Activated CD4-positive, alpha-beta T cell treated with anti-CD3 and anti-CD28 coated beads, Interleukin-10, Interleukin-2, amounts not matched to agents 100 ng/mL and 50 ng/mL, durations not matched to agents 16 hours and 8 hours (primary cell): Measurements from ENCODE around the gene PPP4R3A.
A peak's percentile ranks its signal among the peaks of the same experiment; 100 is the strongest.
"Not testable (repeated sequence)": the region's sequence is repeated elsewhere in the genome, so short reads cannot be mapped to it uniquely, and the experiment has no call there.

Source experiments
- DNase-seq: peaks from one replicate; pipeline ENCODE4 v3.0.0-alpha.2; 2020

Gene PPP4R3A

GRCh38 chr14:91510171-91511042 is at the start of gene PPP4R3A:
PPP4R3A (minus strand) TSS chr14:91510310; CDS start chr14:91509647, 663 bp downstream.
- DNase-seq, result peak; percentile 96

- no peak for DNase-seq
Observed at GRCh38 chr14:91555531-91555930, 45.4 kb upstream of the PPP4R3A start.

GRCh38 chr14:91554535-91555332 is 44.6 kb upstream of the PPP4R3A start:
- DNase-seq, result no peak

- no peak for DNase-seq
Observed at GRCh38 chr14:91548108-91548507, 38.0 kb upstream of the PPP4R3A start.

GRCh38 chr14:91545946-91546716 is 36.0 kb upstream of the PPP4R3A start:
- no peak for DNase-seq

GRCh38 chr14:91545204-91545603 is 35.1 kb upstream of the PPP4R3A start:
- DNase-seq, result no peak

- no peak for DNase-seq
Observed at GRCh38 chr14:91536327-91536726, 26.2 kb upstream of the PPP4R3A start.

- DNase-seq, result not testable (repeated sequence)
Observed at GRCh38 chr14:91534059-91534458, 23.9 kb upstream of the PPP4R3A start.

GRCh38 chr14:91533623-91534022 is 23.5 kb upstream of the PPP4R3A start:
- no peak for DNase-seq

- DNase-seq, result no peak
Observed at GRCh38 chr14:91523972-91524371, 13.9 kb upstream of the PPP4R3A start.

- DNase-seq, result no peak
Observed at GRCh38 chr14:91521061-91521640, 11.0 kb upstream of the PPP4R3A start.

- DNase-seq, result no peak
Observed at GRCh38 chr14:91520138-91520537, 10.0 kb upstream of the PPP4R3A start.

- no peak for DNase-seq
Observed at GRCh38 chr14:91519239-91520036, 9.3 kb upstream of the PPP4R3A start.

- DNase-seq, result no peak
Observed at GRCh38 chr14:91516663-91517388, 6.7 kb upstream of the PPP4R3A start.

GRCh38 chr14:91515979-91516378 is 5.9 kb upstream of the PPP4R3A start:
- no peak for DNase-seq

- no peak for DNase-seq
Observed at GRCh38 chr14:91511043-91511383, 903 bp upstream of the PPP4R3A start.

- DNase-seq, result no peak
Observed at GRCh38 chr14:91509878-91510170, 286 bp downstream of the PPP4R3A start.

- DNase-seq, result peak; percentile 53
Observed at GRCh38 chr14:91509083-91509877, 830 bp downstream of the PPP4R3A start.

GRCh38 chr14:91508105-91508504 is 2.0 kb downstream of the PPP4R3A start:
- no peak for DNase-seq

- no peak for DNase-seq
Observed at GRCh38 chr14:91506226-91506625, 3.9 kb downstream of the PPP4R3A start.
